ENCODE data around the gene GPLD1.

GPLD1 gene

GRCh38 chr6:24506814-24507520 is 17.6 kb upstream of the GPLD1 start:
- TF ChIP-seq CTCF (IDR thresholded peaks at IDR 0.05) = no peak
- H3K4me3 ChIP-seq = no peak overlapping the region
- no peak for DNase-seq (ENCODE audit: low spot score)
- no peak overlapping the region for H3K27ac ChIP-seq

- Histone ChIP-seq H3K4me3 (no peak overlapping the region), H3K27ac (no peak overlapping the region)
- no peak for DNase-seq (ENCODE audit: low spot score)
- TF ChIP-seq CTCF (IDR thresholded peaks at IDR 0.05) = no peak
Measured at GRCh38 chr6:24504649-24505586, 15.5 kb upstream of the GPLD1 start.

GRCh38 chr6:24504287-24504648 is 14.9 kb upstream of the GPLD1 start:
- H3K27ac ChIP-seq = no peak overlapping the region
- TF ChIP-seq CTCF (IDR thresholded peaks at IDR 0.05) = no peak
- no peak for DNase-seq (ENCODE audit: low spot score)

GRCh38 chr6:24501914-24502313 is 12.5 kb upstream of the GPLD1 start:
- no peak for TF ChIP-seq CTCF (IDR thresholded peaks at IDR 0.05)
- Histone ChIP-seq H3K4me3 (no peak overlapping the region), H3K27ac (no peak overlapping the region)
- DNase-seq (ENCODE audit: low spot score) = no peak

More at GRCh38 chr6:24504287-24504648, 14.9 kb upstream of the GPLD1 start:
- H3K4me3 ChIP-seq = no peak overlapping the region

GRCh38 chr6:24501374-24501773 is 12.0 kb upstream of the GPLD1 start:
- Histone ChIP-seq H3K27ac (no peak overlapping the region), H3K4me3 (no peak overlapping the region)
- TF ChIP-seq CTCF (IDR thresholded peaks at IDR 0.05) = no peak
- DNase-seq (ENCODE audit: low spot score) = no peak

GRCh38 chr6:24500683-24501082 is 11.3 kb upstream of the GPLD1 start:
- DNase-seq (ENCODE audit: low spot score) = no peak
- no peak for TF ChIP-seq CTCF (IDR thresholded peaks at IDR 0.05)
- Histone ChIP-seq H3K4me3 (no peak overlapping the region), H3K27ac (no peak overlapping the region)
